ENCODE data around the gene NR6A1. TPM values are rescaled to one million over a fixed set of nuclear protein-coding genes. Genes with fewer than 3 reads are reported as not detected.
A peak's percentile ranks its signal among the peaks of the same experiment; 100 is the strongest.
"Not testable (repeated sequence)": the region's sequence is repeated elsewhere in the genome, so short reads cannot be mapped to it uniquely, and the experiment has no call there.

NR6A1 gene
- total RNA-seq, 5 donors from 2014 or later (not counting 1 experiment from before 2014, with no cell fraction given) = 0.19 to 0.50 (median 0.40) TPM; not detected in 1

DNA sequence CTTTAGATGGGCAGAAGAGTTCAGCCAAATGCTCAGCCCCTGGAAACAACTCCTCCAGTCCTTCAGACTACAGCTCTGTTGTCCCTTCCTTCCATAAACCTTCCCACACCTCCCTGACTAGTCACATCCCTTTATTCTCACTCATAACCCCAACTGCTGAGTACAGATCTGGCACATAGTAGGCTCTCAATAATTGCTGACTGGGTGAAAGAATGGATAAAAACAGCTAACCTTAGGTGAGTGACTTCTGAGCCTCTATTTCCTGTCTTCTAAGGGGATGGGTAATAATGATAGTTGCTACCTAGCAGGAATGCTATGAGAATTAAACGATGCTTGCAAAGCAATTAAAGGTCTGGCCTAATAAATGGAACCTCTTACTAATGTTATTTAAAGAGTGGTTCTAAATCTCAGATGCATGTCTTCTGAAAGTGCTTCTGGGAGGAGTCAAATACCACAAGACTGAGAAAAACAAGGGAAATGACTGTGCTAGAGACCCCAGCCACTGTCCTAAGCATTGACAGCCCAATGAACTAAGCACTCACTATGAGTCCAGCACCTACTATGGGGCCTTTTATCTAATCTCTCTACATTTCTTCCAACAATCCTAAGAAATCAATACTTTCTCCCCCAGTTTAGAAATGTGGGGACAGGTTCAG, 2.5 kb upstream of the NR6A1 start:
- ATAC-seq (replicated peaks in 1 of 4) = no peak
- Mint-ChIP-seq H3K4me1 (peaks cover 46 to 53% (median 52%) of the 10 kb centered on the region in 3 donors), H3K9me3 (no peaks in the 10 kb centered on the region), H3K27ac (no peak overlapping the region), H3K36me3 (no peaks in the 10 kb centered on the region), H3K27me3 (peaks cover 50 to 63% of the 10 kb centered on the region in 2 donors), H3K4me3 (no peak overlapping the region)
- Histone ChIP-seq H3K4me1 (ENCODE audit: control insufficient read depth in 1 of 2, extremely low read depth in 1 of 2, insufficient read depth in 2 of 2, low read length in 2 of 2) (peaks cover 2 to 44% of the 10 kb centered on the region in 2 experiments), H3K27ac (ENCODE audit: low read length) (no peak overlapping the region), H3K36me3 (ENCODE audit: control insufficient read depth in 2 of 2, extremely low read depth in 1 of 2, insufficient read depth in 1 of 2, low read length in 1 of 2) (no peaks in the 10 kb centered on the region), H3K9me3 (no peaks in the 10 kb centered on the region), H3K27me3 (replicated peaks in 1 of 2; ENCODE audit: control insufficient read depth in 2 of 2, extremely low read depth in 1 of 2, insufficient read depth in 2 of 2, low read length in 1 of 2) (peaks cover 2 to 74% of the 10 kb centered on the region in 2 experiments), H3K4me3 (ENCODE audit: control insufficient read depth in 1 of 2, extremely low read depth in 1 of 2, low read length in 1 of 2) (no peak overlapping the region)
- whole genome bisulfite sequencing (ENCODE audit: insufficient coverage) = no CpG with 5 or more reads among the region's 1 CpG
- no peak for DNase-seq
- CTCF ChIA-PET = interaction anchor here (1.7 to 2.2 kb wide), 2 partner anchors 11 to 80 kb away, joined by 5 to 13 read pairs; partner anchors contain the start of gene WDR38 (in 1 of the 2)
- POLR2A ChIA-PET = no interaction called here

GRCh38 chr9:124772877-124773276, 1.8 kb upstream of the NR6A1 start:
- H3K9me3 Mint-ChIP-seq; H3K36me3 Mint-ChIP-seq; H3K4me3 ChIP-seq (ENCODE audit: control insufficient read depth in 1 of 2, extremely low read depth in 1 of 2, low read length in 1 of 2); H3K9me3 ChIP-seq; DNase-seq; H3K36me3 ChIP-seq (ENCODE audit: control insufficient read depth in 2 of 2, extremely low read depth in 1 of 2, insufficient read depth in 1 of 2, low read length in 1 of 2); ATAC-seq (replicated peaks in 1 of 4); H3K27ac ChIP-seq (ENCODE audit: low read length): not testable (repeated sequence)
- 92% methylated on average over 13 of the region's 15 CpGs for WGBS (ENCODE audit: insufficient coverage)
- H3K4me1 Mint-ChIP-seq = peaks cover 46 to 53% (median 52%) of the 10 kb centered on the region in 3 donors
- Histone ChIP-seq H3K27me3 (replicated peaks in 1 of 2; ENCODE audit: control insufficient read depth in 2 of 2, extremely low read depth in 1 of 2, insufficient read depth in 2 of 2, low read length in 1 of 2) (peaks cover 2 to 72% of the 10 kb centered on the region in 2 experiments), H3K4me1 (ENCODE audit: control insufficient read depth in 1 of 2, extremely low read depth in 1 of 2, insufficient read depth in 2 of 2, low read length in 2 of 2) (peaks cover 2 to 44% of the 10 kb centered on the region in 2 experiments)
- H3K4me3 Mint-ChIP-seq = peak overlapping the region; percentile 60 to 96 (median 84)
- CTCF ChIA-PET = interaction anchor here (0.5 to 2.2 kb wide), 5 partner anchors 10 to 206 kb away, joined by 3 to 13 read pairs (median 3); partner anchors contain the start of gene WDR38 (in 1 of the 2)
- peaks cover 54 to 66% of the 10 kb centered on the region in 2 donors for H3K27me3 Mint-ChIP-seq
- peak overlapping the region in 1 of 2 donors; percentile 2 for H3K27ac Mint-ChIP-seq
- POLR2A ChIA-PET = interaction anchor here in 1 of 2 donors (0.6 kb wide), 1 partner anchor 121 kb away, joined by 3 read pairs; no protein-coding TSS in a partner anchor

GRCh38 chr9:124771867-124772679, 962 bp upstream of the NR6A1 start:
- Mint-ChIP-seq H3K27ac (peak overlapping the region in 1 of 2 donors; percentile 2), H3K4me1 (peaks cover 46 to 53% (median 50%) of the 10 kb centered on the region in 3 donors), H3K9me3 (no peaks in the 10 kb centered on the region), H3K36me3 (no peaks in the 10 kb centered on the region), H3K27me3 (peaks cover 58 to 68% of the 10 kb centered on the region in 2 donors), H3K4me3 (peak overlapping the region; percentile 83 to 96 (median 84))
- POLR2A ChIA-PET = no interaction called here
- peak in 8 of 35 experiments; percentile 15 to 56 (median 24) for DNase-seq
- Histone ChIP-seq H3K9me3 (no peaks in the 10 kb centered on the region), H3K4me1 (ENCODE audit: control insufficient read depth in 1 of 2, extremely low read depth in 1 of 2, insufficient read depth in 2 of 2, low read length in 2 of 2) (peaks cover 2 to 41% of the 10 kb centered on the region in 2 experiments), H3K27me3 (replicated peaks in 1 of 2; ENCODE audit: control insufficient read depth in 2 of 2, extremely low read depth in 1 of 2, insufficient read depth in 2 of 2, low read length in 1 of 2) (peaks cover 2 to 65% of the 10 kb centered on the region in 2 experiments), H3K4me3 (ENCODE audit: control insufficient read depth in 1 of 2, extremely low read depth in 1 of 2, low read length in 1 of 2) (peak overlapping the region; percentile 53 to 66), H3K36me3 (ENCODE audit: control insufficient read depth in 2 of 2, extremely low read depth in 1 of 2, insufficient read depth in 1 of 2, low read length in 1 of 2) (no peaks in the 10 kb centered on the region), H3K27ac (ENCODE audit: low read length) (no peak overlapping the region)
- ATAC-seq (replicated peaks in 1 of 4) = no peak
- WGBS (ENCODE audit: insufficient coverage) = 26% methylated on average over 37 of the region's 39 CpGs
- CTCF ChIA-PET = interaction anchor here (0.5 to 1.6 kb wide), 5 partner anchors 10 to 370 kb away, joined by 3 to 8 read pairs (median 3); partner anchors contain the start of genes ARPC5L (in 1 of the 2) and SCAI (in 1 of the 2)

GRCh38 chr9:124770359-124771020, 621 bp downstream of the NR6A1 start:
- DNase-seq = peak in 6 of 35 experiments; percentile 14 to 59 (median 20)
- Histone ChIP-seq H3K4me1 (ENCODE audit: control insufficient read depth in 1 of 2, extremely low read depth in 1 of 2, insufficient read depth in 2 of 2, low read length in 2 of 2) (peaks cover 2 to 34% of the 10 kb centered on the region in 2 experiments), H3K27ac (ENCODE audit: low read length) (no peak overlapping the region), H3K4me3 (ENCODE audit: control insufficient read depth in 1 of 2, extremely low read depth in 1 of 2, low read length in 1 of 2) (peak overlapping the region; percentile 53 to 66), H3K9me3 (no peaks in the 10 kb centered on the region), H3K27me3 (replicated peaks in 1 of 2; ENCODE audit: control insufficient read depth in 2 of 2, extremely low read depth in 1 of 2, insufficient read depth in 2 of 2, low read length in 1 of 2) (peaks cover 0 to 53% of the 10 kb centered on the region in 2 experiments), H3K36me3 (ENCODE audit: control insufficient read depth in 2 of 2, extremely low read depth in 1 of 2, insufficient read depth in 1 of 2, low read length in 1 of 2) (no peaks in the 10 kb centered on the region)
- Mint-ChIP-seq H3K4me3 (peak overlapping the region; percentile 79 to 96 (median 84)), H3K27ac (no peak overlapping the region), H3K4me1 (peaks cover 38 to 41% (median 39%) of the 10 kb centered on the region in 3 donors), H3K27me3 (peaks cover 55 to 68% of the 10 kb centered on the region in 2 donors), H3K36me3 (no peaks in the 10 kb centered on the region), H3K9me3 (no peaks in the 10 kb centered on the region)
- 1% methylated on average over 35 of the region's 43 CpGs for WGBS (ENCODE audit: insufficient coverage)
- POLR2A ChIA-PET = interaction anchor here in 1 of 2 donors (0.6 kb wide), 2 partner anchors 14 to 467 kb away, joined by 4 to 12 read pairs; no protein-coding TSS in a partner anchor
- CTCF ChIA-PET = interaction anchor here (0.5 to 1.6 kb wide), 5 partner anchors 91 to 597 kb away, joined by 3 to 8 read pairs (median 4); partner anchors contain the start of genes ARPC5L (in 1 of the 2) and SCAI (in 1 of the 2)
- no peak for ATAC-seq (replicated peaks in 1 of 4)

DNA sequence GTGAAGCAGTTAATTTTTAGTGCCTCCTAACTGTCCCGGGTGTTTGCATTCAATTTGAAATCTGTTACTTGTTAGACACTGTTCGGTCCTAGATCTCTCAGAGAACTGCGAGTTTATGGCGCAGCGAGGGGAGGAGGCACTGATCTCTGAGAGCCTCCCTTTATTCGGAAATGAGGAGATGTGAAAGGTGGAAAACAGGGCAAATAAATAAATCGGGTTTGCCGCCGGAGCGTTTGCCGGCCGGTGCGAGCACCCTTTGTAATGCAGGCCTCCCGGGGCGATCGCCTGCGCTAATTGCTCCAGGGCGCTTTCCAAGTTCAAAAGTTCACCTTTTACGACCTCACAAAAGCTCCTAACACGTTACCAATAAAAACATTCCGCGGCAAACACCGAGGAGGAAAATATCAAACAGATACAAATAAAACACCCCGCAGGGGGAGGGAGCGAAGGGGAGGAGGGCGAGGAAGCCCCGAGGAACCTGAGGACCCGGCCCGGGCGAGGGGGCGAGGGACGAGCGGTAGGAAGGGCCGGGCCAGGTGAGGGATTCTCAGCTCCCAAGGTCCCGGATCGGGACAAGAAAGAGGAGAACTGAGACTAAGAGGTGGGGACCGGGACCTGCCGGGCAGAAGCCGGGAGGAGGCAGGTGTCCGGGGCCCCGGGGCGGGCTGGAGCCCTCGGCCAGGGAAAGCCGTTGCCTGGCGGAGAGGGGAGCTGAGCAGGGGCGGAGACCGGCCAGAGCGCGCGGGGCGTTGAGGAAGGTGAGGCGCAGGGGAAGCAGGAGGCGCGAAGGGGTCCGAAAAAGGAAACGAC, 1.4 kb downstream of the NR6A1 start:
- peaks cover 0 to 47% of the 10 kb centered on the region in 2 experiments for H3K27me3 ChIP-seq (replicated peaks in 1 of 2; ENCODE audit: control insufficient read depth in 2 of 2, extremely low read depth in 1 of 2, insufficient read depth in 2 of 2, low read length in 1 of 2)
- peak in 4 of 35 experiments; percentile 10 to 26 (median 19) for DNase-seq
- peaks cover 2 to 34% of the 10 kb centered on the region in 2 experiments for H3K4me1 ChIP-seq (ENCODE audit: control insufficient read depth in 1 of 2, extremely low read depth in 1 of 2, insufficient read depth in 2 of 2, low read length in 2 of 2)
- no peak overlapping the region for H3K27ac ChIP-seq (ENCODE audit: low read length)
- Mint-ChIP-seq H3K9me3 (no peaks in the 10 kb centered on the region), H3K27ac (no peak overlapping the region), H3K27me3 (peaks cover 54 to 71% of the 10 kb centered on the region in 2 donors), H3K4me1 (peaks cover 38 to 41% (median 39%) of the 10 kb centered on the region in 3 donors), H3K36me3 (no peaks in the 10 kb centered on the region), H3K4me3 (peak overlapping the region; percentile 79 to 96 (median 84))
- CTCF ChIA-PET = interaction anchor here (0.5 to 1.3 kb wide), 6 partner anchors 8 to 356 kb away, joined by 3 to 8 read pairs (median 4); partner anchors contain the start of gene WDR38 (in 1 of the 2)
- no peak for ATAC-seq (replicated peaks in 1 of 4)
- POLR2A ChIA-PET = no interaction called here
- WGBS (ENCODE audit: insufficient coverage) = 4% methylated on average over 42 of the region's 56 CpGs
- no peaks in the 10 kb centered on the region for H3K36me3 ChIP-seq (ENCODE audit: control insufficient read depth in 2 of 2, extremely low read depth in 1 of 2, insufficient read depth in 1 of 2, low read length in 1 of 2)
- no peaks in the 10 kb centered on the region for H3K9me3 ChIP-seq
- peak overlapping the region; percentile 32 to 62 for H3K4me3 ChIP-seq (ENCODE audit: control insufficient read depth in 1 of 2, extremely low read depth in 1 of 2, low read length in 1 of 2)
